Trophoblast cell (in vitro differentiated cells and primary cell): Measurements from ENCODE around the gene TOP3A.

Experiments
- DNase-seq, 2 donors: peaks; one replicate each; pipeline ENCODE4 v3.0.0-alpha.2; 2016
- H2AFZ ChIP-seq: 2 replicates; pipeline ENCODE4 v1.6.1; 2013; ENCODE audit warnings: low read length, moderate library complexity, mild to moderate bottlenecking; ENCODE audit not compliant: insufficient read depth, poor library complexity
- H2AK5ac ChIP-seq: 2 replicates; pipeline ENCODE4 v1.6.1; 2013; ENCODE audit warnings: mild to moderate bottlenecking, low read length
- H2BK120ac ChIP-seq: 2 replicates; pipeline ENCODE4 v1.6.1; 2013; ENCODE audit warnings: low read length, mild to moderate bottlenecking, moderate library complexity; ENCODE audit not compliant: insufficient read depth, poor library complexity
- H2BK12ac ChIP-seq: 2 replicates; pipeline ENCODE4 v1.6.1; 2013; ENCODE audit warnings: mild to moderate bottlenecking, low read length, moderate library complexity
- H2BK5ac ChIP-seq: 2 replicates; pipeline ENCODE4 v1.6.1; 2013; ENCODE audit warnings: low read length, low read depth, moderate library complexity, mild to moderate bottlenecking; ENCODE audit not compliant: poor library complexity
- H3K14ac ChIP-seq: 2 replicates; pipeline ENCODE4 v1.6.1; 2013; ENCODE audit warnings: mild to moderate bottlenecking, low read length
- H3K18ac ChIP-seq: 2 replicates; pipeline ENCODE4 v1.6.1; 2013; ENCODE audit warnings: mild to moderate bottlenecking, low read length
- H3K23ac ChIP-seq: 2 replicates; pipeline ENCODE4 v1.6.1; 2013; ENCODE audit warnings: low read length
- H3K27ac ChIP-seq: 2 replicates; pipeline ENCODE4 v1.5.1; 2013; ENCODE audit warnings: low read depth, mild to moderate bottlenecking, inconsistent platforms, low read length, moderate library complexity
- H3K27me3 ChIP-seq: 2 replicates; pipeline ENCODE4 v1.6.1; 2013; ENCODE audit warnings: inconsistent platforms, mild to moderate bottlenecking, low read length, moderate library complexity; ENCODE audit not compliant: insufficient read depth
- H3K36me3 ChIP-seq, 2 experiments: 1 replicate in 1 of 2; 2 replicates in 1 of 2; pipeline ENCODE4 v1.6.1; 2013; ENCODE audit warnings: low read length in 2 of 2, mild to moderate bottlenecking in 2 of 2, moderate library complexity in 1 of 2; ENCODE audit not compliant: insufficient read depth in 2 of 2, control insufficient read depth in 1 of 2
- H3K4ac ChIP-seq: 2 replicates; pipeline ENCODE4 v1.6.1; 2013; ENCODE audit warnings: low read depth, mild to moderate bottlenecking, low read length, moderate library complexity
- H3K4me1 ChIP-seq, 2 experiments: 1 replicate in 1 of 2; 2 replicates in 1 of 2; pipeline ENCODE4 v1.6.1; 2013; ENCODE audit warnings: low read length in 2 of 2, mild to moderate bottlenecking in 2 of 2, moderate library complexity in 1 of 2; ENCODE audit not compliant: insufficient read depth in 2 of 2, control insufficient read depth in 1 of 2
- H3K4me2 ChIP-seq: 2 replicates; pipeline ENCODE4 v1.6.1; 2013; ENCODE audit warnings: inconsistent platforms, mild to moderate bottlenecking, low read length, moderate library complexity
- H3K4me3 ChIP-seq: 2 replicates; pipeline ENCODE4 v1.5.1; 2013; ENCODE audit warnings: mild to moderate bottlenecking, low read depth, low read length, inconsistent platforms
- H3K79me1 ChIP-seq: one replicate; pipeline ENCODE4 v1.6.1; 2013; ENCODE audit warnings: low read length
- H3K79me2 ChIP-seq: 2 replicates; pipeline ENCODE4 v1.6.1; 2013; ENCODE audit warnings: low read length, mild to moderate bottlenecking; ENCODE audit not compliant: control insufficient read depth, insufficient read depth, poor library complexity
- H3K9ac ChIP-seq: 2 replicates; pipeline ENCODE4 v1.6.1; 2013; ENCODE audit warnings: mild to moderate bottlenecking, low read length
- H3K9me3 ChIP-seq: 2 replicates; pipeline ENCODE4 v1.6.1; 2013; ENCODE audit warnings: low read depth, mild to moderate bottlenecking, control low read depth, inconsistent platforms, low read length; ENCODE audit not compliant: insufficient read depth
- H4K12ac ChIP-seq: 2 replicates; pipeline ENCODE4 v1.6.1; 2013; ENCODE audit warnings: low read depth, mild to moderate bottlenecking, low read length, moderate library complexity
- H4K8ac ChIP-seq: 2 replicates; pipeline ENCODE4 v1.6.1; 2013; ENCODE audit warnings: low read depth, mild to moderate bottlenecking, low read length, moderate library complexity
- H4K91ac ChIP-seq: one replicate; pipeline ENCODE4 v1.6.1; 2013; ENCODE audit warnings: low read depth, mild to moderate bottlenecking, low read length, moderate library complexity
- WGBS: extraction: QIAGEN DNeasy Blood & Tissue Kit; methylation state at CpG from one replicate; pipeline ENCODE4 v1.1.7; 2013; ENCODE audit warnings: missing lambda C conversion rate; ENCODE audit not compliant: insufficient read length, insufficient coverage; ENCODE audit errors: extremely low coverage; 5-methylcytosine and 5-hydroxymethylcytosine counted together

Gene TOP3A

DNA sequence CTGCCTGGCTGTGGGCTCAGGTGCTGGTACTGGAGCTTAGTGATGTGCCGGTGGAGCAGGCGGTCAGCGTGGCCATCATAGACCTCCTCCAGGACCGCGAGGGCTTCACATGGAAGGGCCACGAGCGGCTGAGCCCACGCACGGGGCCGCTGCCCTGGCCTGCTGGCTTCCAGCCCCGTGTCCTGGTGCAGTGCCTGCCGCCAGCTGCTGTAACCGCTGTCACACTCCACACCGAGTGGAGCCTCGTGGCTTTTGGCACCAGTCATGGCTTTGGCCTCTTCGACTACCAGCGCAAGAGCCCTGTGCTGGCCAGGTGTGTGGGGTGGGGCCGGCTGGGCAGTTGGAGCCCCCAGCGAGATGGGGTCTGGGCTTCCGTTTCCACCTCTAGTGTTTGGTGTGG lies 77.3 kb downstream of the TOP3A start:
- no peak overlapping the region for H4K8ac ChIP-seq
- H3K23ac ChIP-seq, result no peak overlapping the region
- H3K18ac ChIP-seq, result no peak overlapping the region
- no peak overlapping the region for H2BK5ac ChIP-seq
- no peak overlapping the region for H2AFZ ChIP-seq
- H3K27ac ChIP-seq, result no peak overlapping the region
- H3K4me1 ChIP-seq, result no peaks in the 10 kb centered on the region
- H2BK120ac ChIP-seq, result no peak overlapping the region
- no peaks in the 10 kb centered on the region for H3K79me2 ChIP-seq
- no peak overlapping the region for H4K12ac ChIP-seq
- no peak overlapping the region for H3K4me3 ChIP-seq
- H3K4ac ChIP-seq, result no peak overlapping the region
- H3K14ac ChIP-seq, result no peak overlapping the region
- no peaks in the 10 kb centered on the region for H3K79me1 ChIP-seq
- H2AK5ac ChIP-seq, result no peak overlapping the region
- H3K27me3 ChIP-seq, result no peaks in the 10 kb centered on the region
- no peak overlapping the region for H2BK12ac ChIP-seq
- H3K9ac ChIP-seq, result no peak overlapping the region
- no peak overlapping the region for H4K91ac ChIP-seq
- H3K4me2 ChIP-seq, result no peak overlapping the region
- WGBS, result no CpG with 5 or more reads among the region's 20 CpGs
- H3K9me3 ChIP-seq, result peaks cover 1% of the 10 kb centered on the region
- DNase-seq, result no peak
- H3K36me3 ChIP-seq, result peaks cover 88 to 91% of the 10 kb centered on the region in 2 experiments

GRCh38 chr17:18236494-18236893 lies 78.3 kb downstream of the TOP3A start:
- no peak overlapping the region for H3K4ac ChIP-seq
- no peak overlapping the region for H3K4me2 ChIP-seq
- H3K79me2 ChIP-seq, result no peaks in the 10 kb centered on the region
- H3K79me1 ChIP-seq, result no peaks in the 10 kb centered on the region
- no peak overlapping the region for H3K4me3 ChIP-seq
- no peaks in the 10 kb centered on the region for H3K27me3 ChIP-seq
- H2BK120ac ChIP-seq, result no peak overlapping the region
- H3K14ac ChIP-seq, result no peak overlapping the region
- H3K23ac ChIP-seq, result no peak overlapping the region
- no peak overlapping the region for H2AK5ac ChIP-seq
- H3K4me1 ChIP-seq, result no peaks in the 10 kb centered on the region
- no CpG with 5 or more reads among the region's 18 CpGs for WGBS
- DNase-seq, result no peak
- peaks cover 84 to 87% of the 10 kb centered on the region in 2 experiments for H3K36me3 ChIP-seq
- no peak overlapping the region for H4K91ac ChIP-seq
- H3K9me3 ChIP-seq, result peaks cover 1% of the 10 kb centered on the region
- no peak overlapping the region for H3K18ac ChIP-seq
- no peak overlapping the region for H3K27ac ChIP-seq
- no peak overlapping the region for H2BK12ac ChIP-seq
- H2BK5ac ChIP-seq, result no peak overlapping the region
- no peak overlapping the region for H4K12ac ChIP-seq
- no peak overlapping the region for H2AFZ ChIP-seq
- H3K9ac ChIP-seq, result no peak overlapping the region
- no peak overlapping the region for H4K8ac ChIP-seq

DNA sequence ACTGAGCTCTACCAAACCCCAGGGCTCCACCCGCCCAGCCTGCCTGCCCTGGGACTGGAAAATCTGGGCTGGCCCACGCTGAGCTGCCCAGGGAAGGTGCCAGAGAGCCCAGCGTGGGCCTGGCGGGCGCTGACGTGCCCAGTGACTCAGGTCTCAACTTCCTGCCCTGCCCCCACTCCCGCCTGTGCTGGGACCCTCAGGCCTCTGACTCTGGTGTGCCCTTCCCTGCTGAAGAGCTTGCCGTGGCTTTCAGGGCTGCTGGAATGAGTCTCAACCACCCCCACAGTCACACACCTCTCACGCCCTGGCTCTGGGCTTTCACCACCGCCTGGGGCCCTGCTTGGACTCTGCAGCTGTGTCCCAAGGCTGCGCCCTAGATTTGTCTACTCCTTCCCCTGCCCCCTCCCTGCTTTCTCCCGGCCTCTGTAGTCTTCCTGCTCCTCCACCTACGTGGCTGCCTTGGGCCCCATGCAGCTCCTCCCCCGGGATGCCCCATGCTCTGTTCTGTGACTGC lies 79.0 kb downstream of the TOP3A start:
- H4K91ac ChIP-seq, result no peak overlapping the region
- no peaks in the 10 kb centered on the region for H3K79me2 ChIP-seq
- no peak overlapping the region for H3K14ac ChIP-seq
- H3K4me3 ChIP-seq, result no peak overlapping the region
- no peak overlapping the region for H3K4me2 ChIP-seq
- H3K27ac ChIP-seq, result no peak overlapping the region
- H3K27me3 ChIP-seq, result no peaks in the 10 kb centered on the region
- no peak overlapping the region for H2AFZ ChIP-seq
- no peaks in the 10 kb centered on the region for H3K9me3 ChIP-seq
- H3K79me1 ChIP-seq, result no peaks in the 10 kb centered on the region
- no peak overlapping the region for H3K4ac ChIP-seq
- H3K36me3 ChIP-seq, result peaks cover 77 to 80% of the 10 kb centered on the region in 2 experiments
- H3K18ac ChIP-seq, result no peak overlapping the region
- no peak overlapping the region for H3K9ac ChIP-seq
- no peak overlapping the region for H2BK120ac ChIP-seq
- H3K4me1 ChIP-seq, result no peaks in the 10 kb centered on the region
- no peak overlapping the region for H4K8ac ChIP-seq
- no peak overlapping the region for H3K23ac ChIP-seq
- DNase-seq, result no peak
- H4K12ac ChIP-seq, result no peak overlapping the region
- H2BK12ac ChIP-seq, result no peak overlapping the region
- no peak overlapping the region for H2BK5ac ChIP-seq
- H2AK5ac ChIP-seq, result no peak overlapping the region
- no CpG with 5 or more reads among the region's 14 CpGs for WGBS

DNA sequence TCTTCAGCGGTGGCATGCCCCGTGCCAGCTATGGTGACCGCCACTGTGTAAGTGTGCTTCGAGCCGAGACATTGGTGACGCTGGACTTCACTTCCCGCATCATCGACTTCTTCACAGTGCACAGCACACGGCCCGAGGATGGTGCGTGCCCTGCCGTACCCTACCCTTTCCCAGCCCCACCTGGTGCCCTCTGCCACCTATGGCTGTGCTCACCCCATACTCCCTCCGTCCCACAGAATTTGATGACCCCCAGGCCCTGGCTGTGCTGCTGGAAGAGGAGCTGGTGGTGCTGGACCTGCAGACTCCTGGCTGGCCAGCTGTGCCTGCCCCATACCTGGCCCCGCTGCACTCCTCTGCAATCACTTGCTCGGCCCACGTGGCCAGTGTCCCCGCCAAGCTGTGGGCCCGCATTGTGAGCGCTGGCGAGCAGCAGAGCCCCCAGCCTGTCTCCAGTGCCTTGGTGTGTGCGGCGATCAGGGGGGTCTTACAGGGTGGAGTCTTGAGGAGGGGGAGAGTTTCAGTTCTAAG lies 79.9 kb downstream of the TOP3A start:
- DNase-seq, result no peak
- Histone ChIP-seq H3K36me3 (peaks cover 69 to 73% of the 10 kb centered on the region in 2 experiments), H3K9me3 (no peaks in the 10 kb centered on the region), H3K4me1 (no peaks in the 10 kb centered on the region), H3K4ac (no peak overlapping the region), H3K14ac (no peak overlapping the region), H3K18ac (no peak overlapping the region), H4K8ac (no peak overlapping the region), H3K27me3 (no peaks in the 10 kb centered on the region), H2AFZ (no peak overlapping the region), H3K9ac (no peak overlapping the region), H4K12ac (no peak overlapping the region), H3K79me2 (no peaks in the 10 kb centered on the region), H2BK12ac (no peak overlapping the region), H3K4me3 (no peak overlapping the region), H3K27ac (no peak overlapping the region), H2AK5ac (no peak overlapping the region), H4K91ac (no peak overlapping the region), H3K4me2 (no peak overlapping the region), H2BK120ac (no peak overlapping the region), H3K23ac (no peak overlapping the region), H2BK5ac (no peak overlapping the region), H3K79me1 (no peaks in the 10 kb centered on the region)
- no CpG with 5 or more reads among the region's 22 CpGs for WGBS
